Activated CD8-positive, alpha-beta T cell treated with anti-CD3 and anti-CD28 coated beads for 36 hours (primary cell): Measurements from ENCODE around the gene ARHGAP40. TPM values are rescaled to one million over a fixed set of nuclear protein-coding genes. Genes with fewer than 3 reads are reported as not detected.

ENCODE experiments used
- ATAC-seq: fragments of 200-7000 bp; cut with Tn5 transposase; one replicate; pipeline ENCODE4 v1.10.0; 2021; ENCODE audit warnings: mild to moderate bottlenecking, moderate library complexity
- CTCF ChIA-PET: fragments of 350-600 bp; sonication (Branson Sonifier 250); formaldehyde crosslinking; loops from one replicate; lab custom pipeline; 2021; ENCODE audit warnings: antibody characterized with exemption; lab: Charles Lee
- POLR2A ChIA-PET: fragments of 350-600 bp; sonication (Branson Sonifier 250); formaldehyde crosslinking; loops from one replicate; lab custom pipeline; 2021; ENCODE audit warnings: antibody characterized with exemption; lab: Charles Lee
- DNase-seq: peaks from one replicate; pipeline ENCODE4 v3.0.0-alpha.2; 2020
- H3K27ac Mint-ChIP-seq: one replicate; pipeline ENCODE4 v1.8.0; 2021; ENCODE audit warnings: mild to moderate bottlenecking, mixed read lengths
- H3K27me3 Mint-ChIP-seq: one replicate; pipeline ENCODE4 v1.8.0; 2021; ENCODE audit warnings: mixed read lengths
- H3K36me3 Mint-ChIP-seq: one replicate; pipeline ENCODE4 v1.8.0; 2021; ENCODE audit warnings: low read depth, mixed read lengths
- H3K4me1 Mint-ChIP-seq: one replicate; pipeline ENCODE4 v1.8.0; 2021; ENCODE audit warnings: low read depth, mixed read lengths
- H3K4me3 Mint-ChIP-seq: one replicate; pipeline ENCODE4 v1.8.0; 2021; ENCODE audit warnings: mild to moderate bottlenecking, moderate library complexity, mixed read lengths
- H3K9me3 Mint-ChIP-seq: one replicate; pipeline ENCODE4 v1.8.0; 2021; ENCODE audit warnings: mixed read lengths
- intact Hi-C: fragments of 100-400 bp; cut with micrococcal nuclease; formaldehyde crosslinking; loops from one replicate; pipeline ENCODE4 v1.10.0; 2022
- total RNA-seq, 2 experiments: library from RNA; stranded (reverse); gene quantifications; one replicate each; pipeline ENCODE4 v1.2.3, GENCODE V29; 2021
- TF ChIP-seq, protein P1 (sequence below): fragments of 200-600 bp; IDR thresholded peaks from one replicate; pipeline ENCODE4 v1.8.0; 2022; ENCODE audit warnings: antibody characterized with exemption, mild to moderate bottlenecking

The ARHGAP40 gene
- total RNA-seq, 2 experiments from 2014 or later, result not detected

DNA sequence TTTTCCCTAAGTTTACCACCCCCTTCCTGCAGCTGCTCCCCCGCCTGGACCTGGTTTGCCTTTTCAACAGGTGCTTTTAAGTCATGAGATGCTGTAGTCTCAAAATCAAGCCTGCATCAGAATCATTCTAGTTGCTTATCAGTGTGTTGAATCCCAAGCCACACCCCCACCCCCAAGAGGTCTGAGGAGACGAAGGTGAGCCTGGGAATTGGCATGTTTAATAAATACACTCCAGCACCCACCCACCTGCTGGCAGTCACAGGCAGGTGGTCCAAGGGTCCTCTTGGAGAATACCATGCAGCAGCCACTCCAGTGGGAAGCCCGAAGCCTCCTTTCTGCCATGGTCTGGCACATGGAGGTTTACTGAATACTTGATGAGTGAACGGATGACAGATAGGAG is 21.7 kb upstream of the ARHGAP40 start:
- Mint-ChIP-seq H3K27me3 (no peaks in the 10 kb centered on the region), H3K27ac (no peak overlapping the region), H3K36me3 (no peaks in the 10 kb centered on the region), H3K4me3 (no peak overlapping the region), H3K9me3 (no peaks in the 10 kb centered on the region), H3K4me1 (no peaks in the 10 kb centered on the region)
- ChIA-PET POLR2A (no interaction called here), CTCF (no interaction called here)
- TF ChIP-seq, protein P1, sequence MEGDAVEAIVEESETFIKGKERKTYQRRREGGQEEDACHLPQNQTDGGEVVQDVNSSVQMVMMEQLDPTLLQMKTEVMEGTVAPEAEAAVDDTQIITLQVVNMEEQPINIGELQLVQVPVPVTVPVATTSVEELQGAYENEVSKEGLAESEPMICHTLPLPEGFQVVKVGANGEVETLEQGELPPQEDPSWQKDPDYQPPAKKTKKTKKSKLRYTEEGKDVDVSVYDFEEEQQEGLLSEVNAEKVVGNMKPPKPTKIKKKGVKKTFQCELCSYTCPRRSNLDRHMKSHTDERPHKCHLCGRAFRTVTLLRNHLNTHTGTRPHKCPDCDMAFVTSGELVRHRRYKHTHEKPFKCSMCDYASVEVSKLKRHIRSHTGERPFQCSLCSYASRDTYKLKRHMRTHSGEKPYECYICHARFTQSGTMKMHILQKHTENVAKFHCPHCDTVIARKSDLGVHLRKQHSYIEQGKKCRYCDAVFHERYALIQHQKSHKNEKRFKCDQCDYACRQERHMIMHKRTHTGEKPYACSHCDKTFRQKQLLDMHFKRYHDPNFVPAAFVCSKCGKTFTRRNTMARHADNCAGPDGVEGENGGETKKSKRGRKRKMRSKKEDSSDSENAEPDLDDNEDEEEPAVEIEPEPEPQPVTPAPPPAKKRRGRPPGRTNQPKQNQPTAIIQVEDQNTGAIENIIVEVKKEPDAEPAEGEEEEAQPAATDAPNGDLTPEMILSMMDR, result no peak
- intact Hi-C loops, result no loop called here
- DNase-seq, result no peak
- no peak for ATAC-seq

DNA sequence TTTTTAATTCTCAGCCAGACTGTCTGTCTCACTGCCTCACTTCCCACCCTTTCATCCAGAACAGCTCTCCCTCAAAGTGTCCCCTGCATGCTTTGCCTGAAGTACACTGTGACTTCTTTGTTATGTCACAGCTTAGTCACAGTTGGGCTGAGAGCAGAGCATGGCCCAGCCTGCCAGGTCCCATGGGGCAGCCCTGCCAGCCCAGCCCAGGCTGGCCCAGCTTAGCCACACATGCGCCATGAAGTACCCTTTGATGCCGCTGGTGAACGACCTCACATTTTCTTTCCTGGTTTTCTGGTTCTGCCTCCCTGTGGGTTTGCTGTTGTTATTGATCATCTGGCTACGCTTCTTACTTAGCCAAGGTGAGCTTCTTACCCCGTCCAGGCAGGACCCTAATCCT is 20.6 kb upstream of the ARHGAP40 start, which contains the start of gene ADIG:
Gene ADIG (plus strand): TSS at position 185 of the 400 bp plus-strand sequence. CDS start 54 bp downstream, at position 239.
- H3K4me3 Mint-ChIP-seq, result no peak within 1 kb of the TSS
- CTCF ChIA-PET, result interaction anchor here (1.2 kb wide), 1 partner anchor 53 kb away, joined by 3 read pairs; no protein-coding TSS in a partner anchor
- TF ChIP-seq, protein P1, result no peak
- no peak within 1 kb of the TSS for H3K27ac Mint-ChIP-seq
- intact Hi-C loops, result no loop called here
- H3K36me3 Mint-ChIP-seq, result no peaks in the 10 kb centered on the region
- DNase-seq, result no peak
- H3K9me3 Mint-ChIP-seq, result no peaks in the 10 kb centered on the region
- no peaks in the 10 kb centered on the region for H3K27me3 Mint-ChIP-seq
- ATAC-seq, result no peak
- POLR2A ChIA-PET, result no interaction called here
- H3K4me1 Mint-ChIP-seq, result no peaks in the 10 kb centered on the region

DNA sequence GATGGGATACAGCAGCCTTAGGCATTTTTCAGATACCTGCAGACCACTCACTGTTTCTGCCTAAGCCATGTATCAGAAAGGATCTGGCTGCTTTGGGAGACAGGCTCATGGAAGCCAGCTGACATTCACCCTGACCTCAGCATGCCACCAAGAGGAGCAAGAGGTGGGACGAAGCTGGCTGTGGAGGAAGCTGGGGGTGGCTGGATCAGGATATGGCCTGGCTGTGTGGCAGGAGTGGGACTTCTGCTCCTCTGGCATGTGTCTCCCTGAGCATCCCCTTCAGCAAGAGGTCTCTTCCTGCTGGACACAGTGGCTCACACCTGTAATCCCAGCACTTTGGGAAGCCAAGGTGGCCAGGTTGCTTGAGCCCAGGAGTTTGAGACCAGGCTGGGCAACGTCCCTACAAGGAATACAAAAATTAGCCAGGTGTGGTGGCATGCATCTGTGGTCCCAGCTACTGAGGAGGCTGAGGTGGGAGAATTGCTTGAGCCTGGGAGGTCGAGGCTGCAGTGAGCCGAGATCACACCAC is 19.7 kb upstream of the ARHGAP40 start:
- Mint-ChIP-seq H3K27me3 (peaks cover 1% of the 10 kb centered on the region), H3K36me3 (no peaks in the 10 kb centered on the region), H3K27ac (no peak overlapping the region), H3K9me3 (no peaks in the 10 kb centered on the region), H3K4me1 (no peaks in the 10 kb centered on the region), H3K4me3 (no peak overlapping the region)
- no peak for DNase-seq
- TF ChIP-seq, protein P1, result no peak
- ChIA-PET CTCF (interaction anchor here (1.2 kb wide), 1 partner anchor 52 kb away, joined by 3 read pairs; no protein-coding TSS in a partner anchor), POLR2A (no interaction called here)
- ATAC-seq, result no peak
- intact Hi-C loops, result no loop called here

DNA sequence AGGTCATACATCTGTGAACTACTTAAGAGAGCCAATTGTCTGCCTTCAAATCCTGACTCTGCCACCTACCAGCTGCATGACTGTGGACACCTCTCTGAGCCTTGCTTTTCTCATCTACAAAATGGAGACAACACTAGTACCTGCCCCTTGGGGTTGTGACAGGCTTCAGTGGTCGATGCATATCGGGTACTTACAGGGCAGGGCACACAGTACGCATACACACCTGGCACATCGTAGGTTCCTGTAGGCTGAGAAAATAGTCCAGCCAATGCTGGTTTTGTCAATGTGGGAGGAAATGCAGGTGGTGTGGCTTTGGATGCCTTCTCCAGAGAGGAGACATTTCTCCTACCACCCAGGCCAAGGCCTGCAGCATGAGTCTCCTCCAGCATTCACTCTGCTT is 18.3 kb upstream of the ARHGAP40 start:
- H3K4me1 Mint-ChIP-seq, result no peaks in the 10 kb centered on the region
- peaks cover 3% of the 10 kb centered on the region for H3K27me3 Mint-ChIP-seq
- H3K4me3 Mint-ChIP-seq, result no peak overlapping the region
- no peaks in the 10 kb centered on the region for H3K36me3 Mint-ChIP-seq
- intact Hi-C loops, result no loop called here
- ATAC-seq (no peak), DNase-seq (no peak)
- no peak overlapping the region for H3K27ac Mint-ChIP-seq
- no peaks in the 10 kb centered on the region for H3K9me3 Mint-ChIP-seq
- CTCF ChIA-PET, result no interaction called here
- POLR2A ChIA-PET, result no interaction called here
- TF ChIP-seq, protein P1, result no peak

DNA sequence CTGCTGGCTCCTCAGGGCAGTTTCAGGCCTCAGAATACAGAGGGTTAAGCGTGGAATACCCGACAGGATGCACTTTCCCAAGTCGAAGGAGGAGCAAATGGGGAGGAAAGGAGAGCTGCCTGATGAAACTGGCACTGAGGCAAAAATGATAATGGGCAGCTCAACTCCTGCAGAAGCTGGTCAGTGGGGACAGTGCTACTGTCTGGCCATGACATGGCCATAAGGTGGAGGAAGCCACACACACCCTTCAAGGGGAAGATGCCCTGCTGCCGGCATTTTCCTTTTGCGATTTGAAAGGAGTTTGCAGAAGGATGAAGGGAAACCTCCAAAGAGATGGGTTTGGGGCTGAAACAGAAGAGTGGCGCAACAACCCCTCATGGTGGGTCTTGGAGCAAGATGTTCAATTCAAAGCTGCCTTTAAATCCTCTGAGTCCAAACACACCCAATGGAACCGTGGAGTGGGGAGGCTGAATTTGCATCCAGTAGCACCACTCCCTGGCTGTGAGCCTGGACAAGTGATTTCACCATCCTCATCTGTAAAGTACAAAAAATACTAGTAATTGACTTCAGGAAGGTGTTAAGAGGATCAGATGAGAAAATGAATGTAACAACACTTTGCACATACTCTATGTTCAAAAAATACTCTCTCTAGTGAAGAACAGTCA is 17.4 kb upstream of the ARHGAP40 start:
- DNase-seq (no peak), ATAC-seq (no peak)
- H3K27me3 Mint-ChIP-seq, result peaks cover 3% of the 10 kb centered on the region
- no peaks in the 10 kb centered on the region for H3K9me3 Mint-ChIP-seq
- CTCF ChIA-PET, result no interaction called here
- no peak overlapping the region for H3K4me3 Mint-ChIP-seq
- POLR2A ChIA-PET, result no interaction called here
- H3K4me1 Mint-ChIP-seq, result no peaks in the 10 kb centered on the region
- H3K36me3 Mint-ChIP-seq, result no peaks in the 10 kb centered on the region
- TF ChIP-seq, protein P1, result no peak
- H3K27ac Mint-ChIP-seq, result no peak overlapping the region
- intact Hi-C loops, result no loop called here
